GM13977 (cell line): ENCODE results near the gene MAPRE2.
A peak's percentile ranks its signal among the peaks of the same experiment; 100 is the strongest.

Source experiments
- DNase-seq: peaks from one replicate; pipeline ENCODE4 v3.0.0; 2012; ENCODE audit warnings: low spot score
- CTCF ChIP-seq: IDR thresholded peaks from 2 replicates; pipeline ENCODE4 v1.5.1; 2012; ENCODE audit warnings: mild to moderate bottlenecking, control low read depth; ENCODE audit not compliant: insufficient read depth; ENCODE audit errors: extremely low read depth, missing control alignments
- in situ Hi-C: fragments of 300-500 bp; cut with MboI; formaldehyde crosslinking; loops from one replicate; pipeline ENCODE4 v1.12.0; 2022; ENCODE audit warnings: low sequenced_read_pairs, low pct_unique_long_range_greater_than_20kb, mixed read lengths, inconsistent platforms; ENCODE audit not compliant: unreplicated experiment

MAPRE2 gene

GRCh38 chr18:35040638-35040987 lies 600 bp upstream of the MAPRE2 start:
- DNase-seq, result no peak
- TF ChIP-seq CTCF, result no peak
- in situ Hi-C loops, result no loop called here

GRCh38 chr18:35041815-35042387 lies 688 bp downstream of the MAPRE2 start:
- peak; percentile 17 for DNase-seq
- TF ChIP-seq CTCF, result no peak

GRCh38 chr18:35042389-35043071 lies 1.3 kb downstream of the MAPRE2 start:
- no peak for TF ChIP-seq CTCF
- in situ Hi-C loops, result no loop called here
- peak; percentile 15 for DNase-seq

More at GRCh38 chr18:35041815-35042387, 688 bp downstream of the MAPRE2 start:
- in situ Hi-C loops, result no loop called here

- in situ Hi-C loops, result no loop called here
- DNase-seq, result no peak
- TF ChIP-seq CTCF, result no peak
Observed at GRCh38 chr18:35043207-35043606, 2.0 kb downstream of the MAPRE2 start.

GRCh38 chr18:35045121-35045520 lies 3.9 kb downstream of the MAPRE2 start:
- DNase-seq, result no peak
- in situ Hi-C loops, result no loop called here
- TF ChIP-seq CTCF, result no peak

GRCh38 chr18:35045806-35046205 lies 4.6 kb downstream of the MAPRE2 start:
- DNase-seq, result no peak
- in situ Hi-C loops, result no loop called here
- no peak for TF ChIP-seq CTCF
